SJCRH30 (cell line): ENCODE data around the gene TRIO. TPM values are rescaled to one million over a fixed set of nuclear protein-coding genes. Genes with fewer than 3 reads are reported as not detected.

Experiments
- DNase-seq, 2 experiments: peaks; one replicate each; pipeline ENCODE4 v3.0.0-alpha.2; 2015 to 2020
- H3K27ac ChIP-seq: fragments of 250-450 bp; sonication (Bioruptor Pico); 2 replicates; pipeline ENCODE4 v1.5.1; 2020; ENCODE audit warnings: mild to moderate bottlenecking, moderate library complexity
- H3K27me3 ChIP-seq: fragments of 250-450 bp; sonication (Bioruptor Pico); 2 replicates; pipeline ENCODE4 v1.5.1; 2020; ENCODE audit warnings: mild to moderate bottlenecking, moderate library complexity
- H3K36me3 ChIP-seq: fragments of 250-450 bp; sonication (Bioruptor Pico); 2 replicates; pipeline ENCODE4 v1.5.1; 2020; ENCODE audit warnings: mild to moderate bottlenecking, moderate library complexity
- H3K4me1 ChIP-seq: fragments of 250-450 bp; sonication (Bioruptor Pico); 2 replicates; pipeline ENCODE4 v1.5.1; 2020; ENCODE audit warnings: mild to moderate bottlenecking, moderate library complexity
- H3K4me3 ChIP-seq: fragments of 250-450 bp; sonication (Bioruptor Pico); 2 replicates; pipeline ENCODE4 v1.5.1; 2020; ENCODE audit warnings: mild to moderate bottlenecking, moderate library complexity
- H3K9me3 ChIP-seq: fragments of 250-450 bp; sonication (Bioruptor Pico); replicated peaks from 2 replicates; pipeline ENCODE4 v1.5.1; 2020; ENCODE audit warnings: mild to moderate bottlenecking, moderate library complexity
- total RNA-seq: library from RNA; depleted of rRNA; stranded (reverse); fragments of >200 nt; shearing (Covaris generic); gene quantifications from 2 replicates; pipeline ENCODE4 v1.2.3, GENCODE V29; 2014

Gene TRIO
- total RNA-seq, 1 experiment from 2014 or later, result 82.9 TPM

- Histone ChIP-seq H3K9me3 (no peaks in the 10 kb centered on the region), H3K4me3 (no peak overlapping the region), H3K36me3 (peaks cover 2% of the 10 kb centered on the region; the same call in 1 of the 2 replicates), H3K4me1 (no peaks in the 10 kb centered on the region), H3K27ac (no peak overlapping the region), H3K27me3 (no peaks in the 10 kb centered on the region)
- no peak for DNase-seq
Measured at GRCh38 chr5:14414007-14414406, 270.9 kb downstream of the TRIO start.

GRCh38 chr5:14414656-14415023 is 271.5 kb downstream of the TRIO start:
- Histone ChIP-seq H3K27ac (no peak overlapping the region), H3K4me1 (no peaks in the 10 kb centered on the region), H3K9me3 (no peaks in the 10 kb centered on the region), H3K36me3 (peaks cover 2% of the 10 kb centered on the region; the same call in 1 of the 2 replicates), H3K4me3 (no peak overlapping the region), H3K27me3 (no peaks in the 10 kb centered on the region)
- DNase-seq, result no peak

- Histone ChIP-seq H3K9me3 (no peaks in the 10 kb centered on the region), H3K36me3 (peaks cover 5% of the 10 kb centered on the region), H3K27ac (no peak overlapping the region), H3K4me1 (no peaks in the 10 kb centered on the region), H3K27me3 (no peaks in the 10 kb centered on the region), H3K4me3 (no peak overlapping the region)
- DNase-seq, result no peak
Measured at GRCh38 chr5:14415024-14415697, 272.0 kb downstream of the TRIO start.

GRCh38 chr5:14415698-14416074 is 272.5 kb downstream of the TRIO start:
- DNase-seq, result no peak
- H3K27me3 ChIP-seq, result no peaks in the 10 kb centered on the region
- no peak overlapping the region for H3K4me3 ChIP-seq
- H3K9me3 ChIP-seq, result no peaks in the 10 kb centered on the region
- H3K36me3 ChIP-seq, result peaks cover 10% of the 10 kb centered on the region
- no peaks in the 10 kb centered on the region for H3K4me1 ChIP-seq
- H3K27ac ChIP-seq, result no peak overlapping the region

- H3K36me3 ChIP-seq, result peaks cover 11% of the 10 kb centered on the region
- H3K9me3 ChIP-seq, result no peaks in the 10 kb centered on the region
- no peak overlapping the region for H3K4me3 ChIP-seq
- H3K4me1 ChIP-seq, result no peaks in the 10 kb centered on the region
- no peak for DNase-seq
- no peak overlapping the region for H3K27ac ChIP-seq
- no peaks in the 10 kb centered on the region for H3K27me3 ChIP-seq
Measured at GRCh38 chr5:14416621-14417275, 273.6 kb downstream of the TRIO start.

GRCh38 chr5:14417276-14417730 is 274.2 kb downstream of the TRIO start:
- no peak for DNase-seq
- H3K9me3 ChIP-seq, result no peaks in the 10 kb centered on the region
- H3K36me3 ChIP-seq, result peaks cover 11% of the 10 kb centered on the region
- H3K4me3 ChIP-seq, result no peak overlapping the region
- no peaks in the 10 kb centered on the region for H3K4me1 ChIP-seq
- no peaks in the 10 kb centered on the region for H3K27me3 ChIP-seq
- no peak overlapping the region for H3K27ac ChIP-seq

GRCh38 chr5:14417792-14418765 is 274.9 kb downstream of the TRIO start:
- Histone ChIP-seq H3K4me1 (no peaks in the 10 kb centered on the region), H3K4me3 (no peak overlapping the region), H3K36me3 (peaks cover 11% of the 10 kb centered on the region)

GRCh38 chr5:14419686-14420085 is 276.5 kb downstream of the TRIO start:
- Histone ChIP-seq H3K4me3 (no peak overlapping the region), H3K36me3 (peaks cover 11% of the 10 kb centered on the region), H3K27me3 (no peaks in the 10 kb centered on the region), H3K4me1 (no peaks in the 10 kb centered on the region), H3K27ac (no peak overlapping the region), H3K9me3 (no peaks in the 10 kb centered on the region)
- no peak for DNase-seq

More at GRCh38 chr5:14417792-14418765, 274.9 kb downstream of the TRIO start:
- Histone ChIP-seq H3K27ac (no peak overlapping the region), H3K9me3 (no peaks in the 10 kb centered on the region), H3K27me3 (no peaks in the 10 kb centered on the region)
- DNase-seq, result no peak

GRCh38 chr5:14420101-14420811 is 277.1 kb downstream of the TRIO start:
- DNase-seq, result no peak
- no peaks in the 10 kb centered on the region for H3K9me3 ChIP-seq
- no peak overlapping the region for H3K27ac ChIP-seq
- peaks cover 9% of the 10 kb centered on the region for H3K36me3 ChIP-seq
- H3K4me3 ChIP-seq, result no peak overlapping the region
- H3K27me3 ChIP-seq, result no peaks in the 10 kb centered on the region
- H3K4me1 ChIP-seq, result no peaks in the 10 kb centered on the region

GRCh38 chr5:14421851-14422250 is 278.7 kb downstream of the TRIO start:
- Histone ChIP-seq H3K36me3 (peaks cover 9% of the 10 kb centered on the region), H3K27ac (no peak overlapping the region)

GRCh38 chr5:14424011-14424685 is 281.0 kb downstream of the TRIO start:
- Histone ChIP-seq H3K36me3 (peaks cover 9% of the 10 kb centered on the region), H3K27ac (no peak overlapping the region)
- DNase-seq, result no peak

More at GRCh38 chr5:14421851-14422250, 278.7 kb downstream of the TRIO start:
- H3K4me1 ChIP-seq, result no peaks in the 10 kb centered on the region
- H3K27me3 ChIP-seq, result no peaks in the 10 kb centered on the region
- H3K4me3 ChIP-seq, result no peak overlapping the region
- H3K9me3 ChIP-seq, result no peaks in the 10 kb centered on the region
- no peak for DNase-seq

GRCh38 chr5:14425559-14425958 is 282.4 kb downstream of the TRIO start:
- Histone ChIP-seq H3K36me3 (peaks cover 3% of the 10 kb centered on the region), H3K4me1 (peaks cover 24% of the 10 kb centered on the region)

More at GRCh38 chr5:14424011-14424685, 281.0 kb downstream of the TRIO start:
- no peaks in the 10 kb centered on the region for H3K27me3 ChIP-seq
- H3K4me3 ChIP-seq, result no peak overlapping the region
- H3K4me1 ChIP-seq, result peaks cover 17% of the 10 kb centered on the region
- H3K9me3 ChIP-seq, result no peaks in the 10 kb centered on the region

GRCh38 chr5:14426521-14426920 is 283.4 kb downstream of the TRIO start:
- Histone ChIP-seq H3K9me3 (no peaks in the 10 kb centered on the region), H3K27ac (no peak overlapping the region), H3K27me3 (no peaks in the 10 kb centered on the region), H3K4me3 (no peak overlapping the region), H3K4me1 (peaks cover 24% of the 10 kb centered on the region), H3K36me3 (no peaks in the 10 kb centered on the region; the same call in 1 of the 2 replicates)
- no peak for DNase-seq

More at GRCh38 chr5:14425559-14425958, 282.4 kb downstream of the TRIO start:
- Histone ChIP-seq H3K27me3 (no peaks in the 10 kb centered on the region), H3K27ac (no peak overlapping the region), H3K4me3 (no peak overlapping the region), H3K9me3 (no peaks in the 10 kb centered on the region)
- DNase-seq, result no peak
